ENCODE data around the gene NRXN3. TPM values are rescaled to one million over a fixed set of nuclear protein-coding genes. Genes with fewer than 3 reads are reported as not detected.
A peak's percentile ranks its signal among the peaks of the same experiment; 100 is the strongest.

Gene NRXN3
- total RNA-seq, 1 experiment from 2014 or later, result 1.1 TPM

DNA sequence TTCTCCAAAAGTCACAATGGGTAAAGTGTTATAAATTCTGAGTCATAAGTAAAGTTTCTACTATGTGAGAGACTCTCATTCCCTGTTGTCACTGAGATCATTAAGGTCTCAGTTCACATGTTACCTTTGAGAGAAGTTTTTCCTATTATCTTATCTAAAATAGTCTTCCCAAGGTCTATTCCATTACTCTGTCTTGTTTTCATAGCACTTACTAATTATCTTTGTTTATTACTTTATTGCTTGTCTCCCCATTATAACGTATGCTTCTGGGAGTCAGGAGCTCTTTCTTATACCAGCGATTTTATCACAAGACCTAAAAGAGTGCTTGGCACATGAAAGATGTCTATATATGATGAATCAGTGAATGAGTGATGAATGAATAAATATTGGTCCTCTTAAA is 1039.2 kb downstream of the NRXN3 start:
- intact Hi-C loops (cut with micrococcal nuclease), result no loop called here
- H3K4me3 ChIP-seq (ENCODE audit: low read length), result no peak overlapping the region
- no peaks in the 10 kb centered on the region for H4K20me1 ChIP-seq (ENCODE audit: low read length)
- no peak overlapping the region for H2AFZ ChIP-seq (ENCODE audit: low read length)
- no peaks in the 10 kb centered on the region for H3F3A ChIP-seq (ENCODE audit: low read length, unreplicated experiment)
- ATAC-seq, result peak; percentile 31; the same call in 1 of the 2 replicates
- no peak overlapping the region for H3K27ac ChIP-seq (ENCODE audit: low read length)
- no peaks in the 10 kb centered on the region for H3K36me3 ChIP-seq (ENCODE audit: low read depth, low read length)
- TF ChIP-seq EZH2 (IDR thresholded peaks at IDR 0.05; ENCODE audit: low read length, unreplicated experiment) (no peak), EZH2phosphoT487 (IDR thresholded peaks at IDR 0.05; ENCODE audit: borderline replicate concordance, low read length) (no peak)
- TF ChIP-seq, protein P1, sequence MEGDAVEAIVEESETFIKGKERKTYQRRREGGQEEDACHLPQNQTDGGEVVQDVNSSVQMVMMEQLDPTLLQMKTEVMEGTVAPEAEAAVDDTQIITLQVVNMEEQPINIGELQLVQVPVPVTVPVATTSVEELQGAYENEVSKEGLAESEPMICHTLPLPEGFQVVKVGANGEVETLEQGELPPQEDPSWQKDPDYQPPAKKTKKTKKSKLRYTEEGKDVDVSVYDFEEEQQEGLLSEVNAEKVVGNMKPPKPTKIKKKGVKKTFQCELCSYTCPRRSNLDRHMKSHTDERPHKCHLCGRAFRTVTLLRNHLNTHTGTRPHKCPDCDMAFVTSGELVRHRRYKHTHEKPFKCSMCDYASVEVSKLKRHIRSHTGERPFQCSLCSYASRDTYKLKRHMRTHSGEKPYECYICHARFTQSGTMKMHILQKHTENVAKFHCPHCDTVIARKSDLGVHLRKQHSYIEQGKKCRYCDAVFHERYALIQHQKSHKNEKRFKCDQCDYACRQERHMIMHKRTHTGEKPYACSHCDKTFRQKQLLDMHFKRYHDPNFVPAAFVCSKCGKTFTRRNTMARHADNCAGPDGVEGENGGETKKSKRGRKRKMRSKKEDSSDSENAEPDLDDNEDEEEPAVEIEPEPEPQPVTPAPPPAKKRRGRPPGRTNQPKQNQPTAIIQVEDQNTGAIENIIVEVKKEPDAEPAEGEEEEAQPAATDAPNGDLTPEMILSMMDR (conservative IDR thresholded peaks at IDR 0.05; ENCODE audit: low read depth, low read length), result no peak
- no peaks in the 10 kb centered on the region for H3K79me2 ChIP-seq (ENCODE audit: low read length)
- no peaks in the 10 kb centered on the region for H3K9me3 ChIP-seq (ENCODE audit: low read length)
- H3K9ac ChIP-seq (ENCODE audit: low read length), result no peak overlapping the region
- BruUV-seq (replicated peaks), result no TSS peak
- H3K27me3 ChIP-seq (ENCODE audit: low read length), result peaks cover 6% of the 10 kb centered on the region; the same call in 1 of the 2 replicates
- peak; percentile 3 for DNase-seq
- H3K4me2 ChIP-seq (ENCODE audit: low read length), result no peak overlapping the region
- no peaks in the 10 kb centered on the region for H3K9me2 ChIP-seq (replicated peaks; ENCODE audit: low read length)
- CTCF ChIA-PET, result no interaction called here
- no peaks in the 10 kb centered on the region for H3K4me1 ChIP-seq (ENCODE audit: insufficient read depth, low read length)
- POLR2A ChIA-PET (ENCODE audit: unreplicated experiment), result no interaction called here

DNA sequence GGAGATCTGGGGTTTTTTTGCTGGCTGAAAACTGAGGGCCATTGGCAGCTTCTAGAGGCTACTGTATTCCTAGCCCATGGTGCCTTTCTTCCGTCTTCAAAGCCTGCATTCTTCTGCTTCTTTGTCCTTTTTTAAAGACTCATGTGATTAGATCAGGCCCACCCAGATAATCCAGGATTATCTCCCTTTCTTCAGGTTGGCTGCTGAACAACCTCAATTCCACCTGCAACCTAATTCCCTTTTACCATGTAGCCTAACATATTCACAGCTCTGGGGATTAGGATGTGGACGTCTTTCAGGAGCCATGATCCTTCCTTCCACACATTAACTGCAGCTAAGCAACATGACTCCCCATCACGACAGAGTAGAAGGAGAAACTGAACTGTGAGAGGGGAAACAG is 1055.6 kb downstream of the NRXN3 start:
- no peak overlapping the region for H2AFZ ChIP-seq (ENCODE audit: low read length)
- TF ChIP-seq EZH2 (IDR thresholded peaks at IDR 0.05; ENCODE audit: low read length, unreplicated experiment) (no peak), EZH2phosphoT487 (IDR thresholded peaks at IDR 0.05; ENCODE audit: borderline replicate concordance, low read length) (no peak)
- TF ChIP-seq, protein P1 (conservative IDR thresholded peaks at IDR 0.05; ENCODE audit: low read depth, low read length), result no peak
- no peaks in the 10 kb centered on the region for H3K79me2 ChIP-seq (ENCODE audit: low read length)
- H3K27me3 ChIP-seq (ENCODE audit: low read length), result no peaks in the 10 kb centered on the region
- H3F3A ChIP-seq (ENCODE audit: low read length, unreplicated experiment), result no peaks in the 10 kb centered on the region
- ATAC-seq, result no peak
- H3K36me3 ChIP-seq (ENCODE audit: low read depth, low read length), result no peaks in the 10 kb centered on the region
- no peaks in the 10 kb centered on the region for H3K4me1 ChIP-seq (ENCODE audit: insufficient read depth, low read length)
- no peak for DNase-seq
- ChIA-PET POLR2A (ENCODE audit: unreplicated experiment) (no interaction called here), CTCF (no interaction called here)
- H3K27ac ChIP-seq (ENCODE audit: low read length), result no peak overlapping the region
- H3K9me3 ChIP-seq (ENCODE audit: low read length), result no peaks in the 10 kb centered on the region; the same call in 1 of the 2 replicates
- H3K4me2 ChIP-seq (ENCODE audit: low read length), result no peak overlapping the region
- no peaks in the 10 kb centered on the region for H3K9me2 ChIP-seq (replicated peaks; ENCODE audit: low read length)
- H4K20me1 ChIP-seq (ENCODE audit: low read length), result no peaks in the 10 kb centered on the region
- no TSS peak for BruUV-seq (replicated peaks)
- intact Hi-C loops (cut with micrococcal nuclease), result no loop called here
- H3K4me3 ChIP-seq (ENCODE audit: low read length), result no peak overlapping the region
- H3K9ac ChIP-seq (ENCODE audit: low read length), result no peak overlapping the region

DNA sequence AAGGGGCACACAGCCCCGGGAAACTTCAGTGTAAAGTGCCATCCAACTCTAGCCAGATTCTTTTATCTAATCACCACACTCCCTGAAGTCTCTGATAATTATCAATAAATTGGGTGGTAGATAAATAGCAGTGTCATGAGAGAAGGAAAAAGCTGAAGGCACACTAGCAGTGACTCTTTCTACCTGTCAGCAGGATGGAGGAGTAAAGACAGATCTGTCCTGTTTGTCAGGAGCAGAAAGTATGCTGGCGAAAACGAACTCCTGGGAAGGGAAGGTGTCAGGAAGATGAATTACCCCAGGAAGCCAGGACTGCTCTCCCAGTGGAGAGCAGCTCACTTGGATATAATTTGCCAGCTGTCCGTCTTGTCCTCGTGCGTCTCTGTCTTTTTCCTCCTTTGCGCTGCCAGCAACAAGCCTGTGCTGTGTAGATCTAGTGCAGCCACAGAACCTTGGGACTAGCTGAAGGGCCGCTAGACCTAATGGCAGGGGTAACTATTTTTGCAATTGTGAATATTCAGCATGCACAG is 1059.3 kb downstream of the NRXN3 start:
- H3K27me3 ChIP-seq (ENCODE audit: low read length), result 0 out of 2 replicates have a peak, but pooled peaks cover 6% of the 10 kb centered on the region
- DNase-seq (no peak), ATAC-seq (no peak)
- ChIA-PET POLR2A (ENCODE audit: unreplicated experiment) (no interaction called here), CTCF (no interaction called here)
- no peak overlapping the region for H3K9ac ChIP-seq (ENCODE audit: low read length)
- no peaks in the 10 kb centered on the region for H3K9me2 ChIP-seq (replicated peaks; ENCODE audit: low read length)
- intact Hi-C loops (cut with micrococcal nuclease), result no loop called here
- no peaks in the 10 kb centered on the region for H4K20me1 ChIP-seq (ENCODE audit: low read length)
- H3K27ac ChIP-seq (ENCODE audit: low read length), result no peak overlapping the region
- no peaks in the 10 kb centered on the region for H3K79me2 ChIP-seq (ENCODE audit: low read length)
- no peaks in the 10 kb centered on the region for H3K36me3 ChIP-seq (ENCODE audit: low read depth, low read length)
- no peaks in the 10 kb centered on the region for H3K4me1 ChIP-seq (ENCODE audit: insufficient read depth, low read length)
- TF ChIP-seq EZH2 (IDR thresholded peaks at IDR 0.05; ENCODE audit: low read length, unreplicated experiment), result no peak
- TF ChIP-seq, protein P1 (conservative IDR thresholded peaks at IDR 0.05; ENCODE audit: low read depth, low read length), result no peak
- no peak for TF ChIP-seq EZH2phosphoT487 (IDR thresholded peaks at IDR 0.05; ENCODE audit: borderline replicate concordance, low read length)
- no peaks in the 10 kb centered on the region for H3K9me3 ChIP-seq (ENCODE audit: low read length)
- no peak overlapping the region for H2AFZ ChIP-seq (ENCODE audit: low read length)
- H3F3A ChIP-seq (ENCODE audit: low read length, unreplicated experiment), result no peaks in the 10 kb centered on the region
- BruUV-seq (replicated peaks), result no TSS peak
- no peak overlapping the region for H3K4me3 ChIP-seq (ENCODE audit: low read length)
- H3K4me2 ChIP-seq (ENCODE audit: low read length), result no peak overlapping the region
